H1 (cell line): Measurements from ENCODE around the gene CFAP91. TPM values are rescaled to one million over a fixed set of nuclear protein-coding genes. Genes with fewer than 3 reads are reported as not detected.

Experiments used
- BACH1 ChIP-seq: IDR thresholded peaks from 2 replicates; pipeline ENCODE4 v1.6.1; 2012; ENCODE audit warnings: low read length, improper control_type of control experiment
- NRF1 ChIP-seq: IDR thresholded peaks from 2 replicates; pipeline ENCODE4 v1.6.1; 2011; ENCODE audit warnings: mild to moderate bottlenecking, low read depth, low read length, improper control_type of control experiment
- PHF8 ChIP-seq: fragments of 200-600 bp; sonication (generic); conservative IDR thresholded peaks from 2 replicates; pipeline ENCODE4 v1.7.1; 2012; ENCODE audit warnings: low read depth, mild to moderate bottlenecking, inconsistent platforms, low read length, moderate library complexity
- SAP30 ChIP-seq: fragments of 300-600 bp; sonication (generic); IDR thresholded peaks from 2 replicates; pipeline ENCODE4 v1.7.1; 2012; ENCODE audit warnings: low read length, moderate library complexity, mild to moderate bottlenecking, inconsistent platforms; ENCODE audit not compliant: insufficient read depth, insufficient replicate concordance
- SRF ChIP-seq: IDR thresholded peaks from 2 replicates; pipeline ENCODE4 v1.6.1; 2011; ENCODE audit warnings: mild to moderate bottlenecking, low read depth, low read length, moderate library complexity
- TBP ChIP-seq: IDR thresholded peaks from 2 replicates; pipeline ENCODE4 v1.6.1; 2011; ENCODE audit warnings: low read depth, low read length, improper control_type of control experiment
- polyA plus RNA-seq, 7 experiments: library from polyadenylated mRNA; depleted of rRNA in 3 of 7; stranded (reverse) in 5 of 7; unstranded in 2 of 7; fragments of >200 nt in 5 of 7; fragments of 200-250 nt in 2 of 7; gene quantifications; 1 replicate in 5 of 7; 2 replicates in 1 of 7; 4 replicates in 1 of 7; pipeline versions ENCODE4 v1.2.1 to v1.2.3, GENCODE V29; 2011 to 2013; ENCODE audit warnings: missing spikeins in 2 of 7, mixed read lengths in 2 of 7
- total RNA-seq: library from RNA; stranded (reverse); fragmentation: NEBNext Ultra II Directional; extraction: Animal tissue kit (Norgen Biotek cat#: 25700); gene quantifications from 2 replicates; pipeline ENCODE4 v1.2.1, GENCODE V29; 2021

CFAP91 gene
- total and polyA plus RNA-seq, 2 of the 8 experiments (the other 6 are each of a cell fraction or from before 2014, with no cell fraction given): 5.4 to 7.4 TPM

- no peak for TF ChIP-seq SRF
- TF ChIP-seq NRF1: no peak
- no peak for TF ChIP-seq PHF8
- TF ChIP-seq SAP30: no peak
- no peak for TF ChIP-seq BACH1
- TF ChIP-seq TBP: no peak
Measured at GRCh38 chr3:119681279-119681678, 21.5 kb upstream of the CFAP91 start (continued).
